Tracheal epithelial cell (primary cell): ENCODE data around the gene TCHHL1. TPM values are rescaled to one million over a fixed set of nuclear protein-coding genes. Genes with fewer than 3 reads are reported as not detected.

ENCODE experiments used
- total RNA-seq: library from RNA; depleted of rRNA; stranded (reverse); fragments of >200 nt; gene quantifications from 2 replicates; pipeline ENCODE4 v1.2.1, GENCODE V29; 2014

Gene TCHHL1
- not detected in 2 replicates for total RNA-seq

DNA sequence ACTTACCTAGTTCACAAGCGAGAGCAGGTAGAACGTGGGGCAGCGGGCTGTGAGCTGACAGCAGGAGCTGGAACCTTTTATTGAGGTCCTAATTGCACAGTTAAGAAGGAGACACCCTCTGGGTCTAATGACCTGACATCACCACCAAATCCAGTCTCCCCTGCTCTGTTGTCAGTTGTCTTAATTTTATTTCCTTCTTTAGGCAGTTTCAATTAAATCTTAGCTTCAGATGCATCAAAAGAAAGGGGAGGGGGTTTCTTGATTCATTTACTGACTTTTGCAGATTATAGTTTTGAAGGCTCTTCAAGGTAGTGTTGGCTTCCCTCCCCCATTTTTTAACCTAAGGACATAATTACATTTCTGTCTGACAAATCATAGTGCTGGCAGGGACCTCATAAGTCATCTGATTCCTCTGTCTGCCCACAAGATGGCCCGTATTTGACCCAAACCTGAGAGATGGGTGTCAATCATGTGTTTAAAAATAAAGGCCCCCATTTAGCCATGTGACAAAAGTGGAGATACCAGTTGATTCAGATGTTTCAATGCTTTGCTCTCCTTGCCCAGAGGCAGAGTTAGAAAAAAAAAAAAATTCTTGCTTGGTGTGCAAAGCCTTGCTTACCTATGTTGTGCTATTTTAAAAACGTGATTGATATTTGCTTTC is at the start of gene TCHHL1:
TCHHL1 (minus strand) TSS at position 51 of the 661 bp plus-strand sequence. CDS start 921 bp downstream, outside the sequence.

DNA sequence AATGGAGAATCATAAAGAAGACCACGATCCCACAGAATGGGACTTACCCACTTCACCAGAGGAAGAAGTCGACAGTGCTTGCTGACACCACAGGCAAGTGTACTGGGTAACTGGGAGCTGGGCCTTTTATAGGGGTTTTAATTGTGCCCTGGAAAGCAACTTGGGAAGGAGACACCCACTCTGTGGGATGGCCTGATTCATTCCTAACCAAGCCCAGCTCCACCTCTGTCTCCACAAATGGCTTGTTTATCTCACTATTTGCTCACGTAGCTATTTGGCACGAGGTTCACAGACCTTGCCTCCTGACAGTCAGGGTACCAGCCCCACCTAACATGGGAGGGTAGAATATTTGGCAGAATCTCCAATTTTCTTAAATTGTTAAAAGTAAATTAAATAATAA is 26.5 kb upstream of the TCHHL1 start, which contains the start of gene TCHH:
TCHH (minus strand) TSS at position 101 of the 400 bp plus-strand sequence. CDS start 1,364 bp downstream, outside the sequence.

GRCh38 chr1:152036267-152037216 is 52.3 kb downstream of the TCHHL1 start, which contains the start of gene S100A11:
TSS of gene S100A11 (minus strand) at chr1:152037004. CDS start at chr1:152036915, 89 bp downstream.

Other genes starting within 250 kb of the TCHHL1 start
- under 0.01 TPM in 1 of 2 replicates, not detected in the other for gene C2CD4D, start 249.2 kb downstream of the TCHHL1 start, total RNA-seq
- not detected in 2 replicates for gene THEM5, start 235.4 kb downstream of the TCHHL1 start, total RNA-seq
- 4.6 and 9.8 TPM in 2 replicates for gene THEM4, start 179.6 kb downstream of the TCHHL1 start, total RNA-seq
- 165 and 194 TPM in 2 replicates for gene S100A10, start 95.2 kb downstream of the TCHHL1 start, total RNA-seq
- gene S100A11, start 52.1 kb downstream of the TCHHL1 start, total RNA-seq = 79.3 and 93.7 TPM in 2 replicates
- under 0.01 TPM in 2 replicates for gene TCHH, start 26.4 kb upstream of the TCHHL1 start, total RNA-seq
- gene RPTN, start 70.2 kb upstream of the TCHHL1 start, total RNA-seq = 0.21 and 0.72 TPM in 2 replicates
- gene HRNR, start 135.1 kb upstream of the TCHHL1 start, total RNA-seq = 0.24 TPM in 1 of 2 replicates, not detected in the other
- gene FLG, start 236.2 kb upstream of the TCHHL1 start, total RNA-seq = 0.43 and 0.96 TPM in 2 replicates